Stimulated activated CD8-positive, alpha-beta memory T cell treated with anti-CD3 and anti-CD28 coated beads, Interleukin-15, amount 100 ng/mL, for 1 hour (primary cell): ENCODE data around the gene ANKRD27.
"Not testable (repeated sequence)": the region's sequence is repeated elsewhere in the genome, so short reads cannot be mapped to it uniquely, and the experiment has no call there.

ENCODE experiments used
- DNase-seq: peaks from one replicate; pipeline ENCODE4 v3.0.0-alpha.2; 2020; ENCODE audit warnings: low read depth

Gene ANKRD27

GRCh38 chr19:32652894-32653598 is 21.9 kb downstream of the ANKRD27 start:
- no peak for DNase-seq

GRCh38 chr19:32652331-32652730 is 22.6 kb downstream of the ANKRD27 start:
- DNase-seq: not testable (repeated sequence)

DNA sequence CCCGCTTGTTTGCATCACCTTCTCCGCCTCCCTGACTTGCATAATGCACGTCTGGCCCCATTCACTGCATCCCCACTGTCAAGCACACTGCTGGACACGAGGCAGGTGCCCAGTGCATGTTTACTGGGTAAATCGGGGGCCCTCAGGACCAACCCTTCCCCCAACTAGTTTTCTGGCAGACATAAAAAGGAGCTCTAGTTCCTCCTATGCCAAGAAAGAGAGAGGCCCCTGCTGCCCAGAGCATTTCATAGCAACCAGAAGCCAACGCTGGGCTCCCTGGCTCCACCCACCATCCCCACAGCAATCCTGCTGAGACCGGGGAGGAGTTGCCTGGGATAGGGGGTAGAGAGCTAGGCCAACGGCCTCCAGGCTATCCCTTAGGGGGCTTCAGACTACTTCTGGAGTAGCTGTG is 23.2 kb downstream of the ANKRD27 start:
- DNase-seq: no peak

DNA sequence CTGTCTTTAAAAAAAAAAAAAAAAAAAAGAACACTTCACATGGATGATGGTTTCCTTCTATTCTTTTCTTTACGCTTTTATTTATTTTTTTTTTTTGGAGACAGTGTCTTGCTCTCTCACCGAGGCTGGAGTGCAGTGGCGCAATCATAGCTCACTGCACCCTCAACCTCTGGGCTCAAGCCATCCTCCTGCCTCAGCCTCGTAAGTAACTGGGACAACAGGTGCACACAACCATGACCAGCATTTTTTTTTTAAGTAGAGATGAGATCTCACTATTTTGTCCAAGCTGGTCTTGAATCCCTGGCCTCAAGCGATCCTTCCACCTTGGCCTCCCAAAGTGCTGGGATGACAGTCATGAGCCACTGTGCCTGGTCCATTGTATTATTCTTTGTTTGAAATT is 24.3 kb downstream of the ANKRD27 start:
- DNase-seq: no peak

DNA sequence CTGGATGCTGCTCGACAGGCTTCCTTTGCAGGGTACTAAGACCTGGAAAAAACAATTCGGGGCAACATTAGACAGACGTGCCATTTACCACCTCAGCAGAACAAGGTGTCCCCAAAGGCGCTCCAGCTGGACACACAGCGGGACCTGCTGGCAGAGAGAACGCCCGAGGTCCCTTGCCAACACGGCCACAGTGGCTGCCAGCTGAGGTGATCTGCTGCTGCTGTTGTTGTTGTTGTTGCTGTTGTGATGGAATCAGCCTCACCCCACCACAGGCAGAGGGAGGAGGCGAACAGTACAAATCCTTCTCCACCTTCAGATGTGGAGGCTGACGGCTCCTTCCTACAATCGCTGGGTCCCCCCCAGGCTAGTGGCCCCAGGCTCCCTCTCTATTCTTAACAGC is 25.2 kb downstream of the ANKRD27 start:
- no peak for DNase-seq

GRCh38 chr19:32647361-32647760 is 27.6 kb downstream of the ANKRD27 start:
- no peak for DNase-seq

DNA sequence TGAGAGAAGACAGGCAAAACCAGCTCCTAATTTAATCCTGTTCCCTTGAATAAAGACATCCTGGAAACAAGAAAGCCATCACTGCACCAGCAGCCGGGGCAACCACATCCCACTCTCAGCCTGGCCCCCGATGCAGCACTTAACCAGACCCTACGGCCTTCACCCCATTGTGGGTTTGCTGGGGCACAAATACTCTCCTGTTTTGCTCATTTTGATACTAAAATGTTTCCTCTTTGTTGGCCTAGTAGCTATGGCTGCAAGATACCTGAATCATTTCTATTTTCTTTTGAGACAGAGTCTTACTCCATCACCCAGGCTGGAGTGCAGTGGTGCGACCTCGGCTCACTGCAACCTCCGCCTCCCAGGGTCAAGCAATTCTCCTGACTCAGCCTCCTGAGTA is 28.4 kb downstream of the ANKRD27 start:
- no peak for DNase-seq

- peak; percentile 20 for DNase-seq
These were observed 32.2 kb downstream of the ANKRD27 start for GRCh38 chr19:32642771-32643170.

DNA sequence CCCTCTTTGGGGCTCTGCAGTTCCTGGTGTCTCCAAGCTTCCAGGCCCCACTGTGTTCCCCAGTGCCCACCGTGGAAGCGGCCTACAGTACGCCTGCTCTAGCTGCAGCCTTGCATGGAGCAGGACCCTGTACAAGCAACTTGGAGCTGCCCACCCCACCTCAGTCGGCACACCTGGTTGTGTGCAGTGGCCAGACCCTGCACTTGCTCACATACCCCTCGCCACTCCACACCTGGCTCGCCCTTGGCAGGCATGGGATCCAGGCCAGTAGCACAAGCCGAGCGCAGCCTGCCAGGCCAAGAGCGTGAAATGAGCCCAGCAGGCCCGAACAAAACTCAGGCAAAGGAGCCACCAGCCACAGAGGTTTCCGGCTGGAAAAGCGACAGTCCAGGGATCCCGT is 36.4 kb downstream of the ANKRD27 start:
- DNase-seq: no peak

DNA sequence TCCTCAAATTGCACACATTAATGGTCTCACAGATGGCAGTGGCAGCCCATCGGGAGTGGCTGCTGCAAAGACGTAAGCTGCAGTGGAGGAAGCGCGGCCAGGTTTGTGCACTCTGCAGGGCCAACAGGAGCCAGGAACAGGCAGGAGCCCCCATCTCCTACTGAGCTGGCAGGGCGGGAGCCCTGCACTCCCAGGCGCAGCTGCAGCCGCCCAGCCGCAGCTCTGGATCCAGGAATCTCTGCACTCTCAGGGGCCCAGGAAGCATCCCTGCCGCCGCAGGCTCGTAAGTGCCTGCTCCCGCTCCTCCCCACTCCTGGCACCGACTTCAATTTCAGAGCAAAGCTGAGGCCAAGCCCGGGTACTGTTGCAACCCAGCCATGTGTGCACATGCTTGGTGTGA is 37.5 kb downstream of the ANKRD27 start:
- DNase-seq: no peak

- DNase-seq: no peak
These were observed 43.6 kb downstream of the ANKRD27 start for GRCh38 chr19:32631381-32631780.

DNA sequence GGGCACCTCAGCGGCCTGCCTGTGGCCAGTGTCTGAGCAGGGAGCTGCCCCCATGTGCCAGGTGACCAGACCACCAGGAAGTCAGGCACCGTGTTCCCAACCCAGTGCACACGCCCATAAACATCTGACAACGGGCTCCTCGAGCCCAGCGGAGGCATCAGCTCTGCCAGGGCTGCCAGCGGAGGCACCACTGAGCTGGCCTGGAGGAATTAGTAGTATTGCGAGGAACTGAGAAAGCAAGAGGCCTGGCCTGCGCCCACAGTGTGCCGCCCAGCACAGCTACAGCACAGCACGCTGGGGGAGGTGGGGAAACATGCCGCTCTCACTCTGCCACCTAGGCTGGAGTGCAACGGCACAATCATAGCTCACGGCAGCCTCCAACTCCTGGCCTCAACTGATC is 44.6 kb downstream of the ANKRD27 start:
- no peak for DNase-seq

DNA sequence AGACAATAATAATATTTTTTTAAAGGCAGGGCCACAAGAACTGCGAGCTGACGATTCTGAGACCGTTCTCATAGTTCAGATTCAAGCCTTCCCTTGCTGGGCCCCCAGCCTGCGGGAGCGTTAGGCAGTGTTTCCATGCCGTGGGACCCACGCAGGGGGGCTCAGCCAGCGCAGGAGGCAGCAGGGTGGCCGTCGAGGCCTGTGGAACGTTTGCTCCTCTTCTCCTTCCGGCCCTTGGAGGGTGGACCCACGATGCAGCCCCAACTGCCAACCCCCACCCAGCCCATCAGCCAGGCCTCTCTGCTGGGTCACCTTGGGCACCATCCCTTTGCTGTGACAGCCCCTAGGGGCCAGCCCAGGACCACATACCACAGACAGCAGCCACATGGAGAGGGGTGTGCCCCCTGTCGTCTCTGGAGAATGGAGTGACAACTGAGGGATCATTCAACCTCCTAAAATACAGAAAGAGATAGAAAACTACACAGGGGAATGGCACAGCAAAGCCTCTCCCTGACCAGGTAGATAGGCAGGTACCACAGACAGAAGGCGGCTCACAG is 47.2 kb downstream of the ANKRD27 start:
- no peak for DNase-seq

- DNase-seq: no peak
These were observed 48.0 kb downstream of the ANKRD27 start for GRCh38 chr19:32626969-32627368.

- no peak for DNase-seq
These were observed 50.6 kb downstream of the ANKRD27 start for GRCh38 chr19:32624410-32624809.

- no peak for DNase-seq
These were observed 53.0 kb downstream of the ANKRD27 start for GRCh38 chr19:32622002-32622401.

- no peak for DNase-seq
These were observed 55.8 kb downstream of the ANKRD27 start for GRCh38 chr19:32619051-32619685.

- DNase-seq: no peak
These were observed 59.4 kb downstream of the ANKRD27 start for GRCh38 chr19:32615569-32615968.

DNA sequence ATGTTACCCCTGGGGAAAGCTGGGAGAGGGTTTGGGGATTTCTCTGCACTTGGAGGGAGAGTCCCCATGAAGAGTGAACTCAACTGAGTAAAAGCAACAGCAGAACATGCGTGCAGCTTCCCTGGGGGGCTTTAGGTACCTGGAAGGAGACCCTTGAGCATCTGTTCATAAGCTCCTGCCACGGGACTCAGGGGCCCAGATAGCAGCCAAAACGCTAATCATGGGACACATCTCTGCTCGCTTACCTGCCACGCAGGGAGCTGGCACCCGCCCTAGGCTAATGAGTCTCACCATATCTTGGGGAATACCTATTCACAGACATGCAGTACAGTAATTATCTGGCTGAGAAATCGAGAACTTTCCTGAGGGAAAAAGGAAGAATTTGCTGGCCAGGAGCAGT is 60.1 kb downstream of the ANKRD27 start:
- no peak for DNase-seq

- no peak for DNase-seq
These were observed 62.0 kb downstream of the ANKRD27 start for GRCh38 chr19:32613008-32613407.

DNA sequence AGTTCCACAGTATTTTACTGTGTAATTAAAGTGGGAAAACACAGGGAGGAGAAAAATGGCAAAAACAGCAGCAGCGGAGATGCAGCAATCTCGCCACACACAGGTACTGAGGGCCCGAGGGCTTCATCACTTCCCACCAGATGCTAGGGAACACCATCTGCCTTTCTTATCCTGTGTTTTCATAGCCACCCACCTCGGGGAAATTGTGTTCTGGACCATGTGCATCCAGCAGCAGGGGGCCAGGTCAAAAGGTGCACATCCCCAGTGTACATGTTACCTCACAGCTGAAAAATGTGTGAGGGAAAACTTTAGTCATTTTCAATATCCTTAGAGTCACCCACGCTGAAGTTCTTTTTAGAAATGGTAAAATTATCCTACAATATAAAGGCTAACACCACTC is 63.8 kb downstream of the ANKRD27 start:
- DNase-seq: no peak

- no peak for DNase-seq
These were observed 67.5 kb downstream of the ANKRD27 start for GRCh38 chr19:32607479-32607878.

DNA sequence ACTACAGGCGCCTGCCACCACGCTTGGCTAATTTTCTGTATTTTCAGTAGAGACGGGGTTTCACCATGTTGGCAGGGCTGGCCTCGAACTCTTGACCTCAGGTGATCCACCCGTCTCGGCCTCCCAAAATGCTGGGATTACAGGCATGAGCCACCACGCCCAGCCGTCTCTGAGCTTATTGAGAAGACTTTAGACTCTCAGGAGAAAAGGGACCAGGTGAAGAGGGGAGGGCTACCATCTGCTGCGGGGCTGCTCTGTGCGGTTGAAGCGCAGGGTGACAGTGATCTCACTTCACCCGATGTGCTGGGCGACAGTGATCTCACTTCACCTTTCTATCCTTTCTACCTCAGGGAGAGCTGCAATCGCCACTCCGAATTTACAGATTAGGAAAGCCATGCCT is 68.7 kb downstream of the ANKRD27 start:
- no peak for DNase-seq

DNA sequence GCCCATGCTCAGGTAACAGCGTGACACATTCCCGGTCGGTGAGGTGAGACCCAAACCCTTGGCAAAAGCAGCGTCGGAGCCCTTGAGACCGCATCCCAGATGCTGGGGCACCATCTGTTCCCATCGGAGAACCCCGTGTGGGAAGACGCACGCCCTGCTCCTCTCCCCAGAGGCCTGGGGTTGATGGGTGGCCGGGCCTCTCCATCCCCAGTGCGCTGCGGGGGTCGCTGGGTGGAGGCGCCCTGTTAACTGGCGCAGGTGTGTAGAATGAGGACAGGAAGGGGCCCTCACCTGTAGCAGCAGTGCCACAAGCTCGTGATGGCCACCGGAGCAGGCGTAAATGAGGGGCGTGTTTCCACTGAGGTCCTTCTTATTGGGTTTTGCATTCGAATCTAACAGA is 69.4 kb downstream of the ANKRD27 start:
- no peak for DNase-seq
